Psoas muscle (tissue), 8 donors: ENCODE measurements around the gene CD6. TPM values are rescaled to one million over a fixed set of nuclear protein-coding genes. Genes with fewer than 3 reads are reported as not detected.

ENCODE experiments used
- ATAC-seq, 4 donors: fragments of 200-7000 bp; cut with Tn5 transposase; one replicate each; pipeline ENCODE4 v1.9.1; 2020; ENCODE audit warnings: moderate library complexity in 3 of 4, mild to moderate bottlenecking in 2 of 4
- DNase-seq, 2 donors: peaks; one replicate each; pipeline ENCODE4 v3.0.0-alpha.2; 2020
- H3K27ac ChIP-seq: fragments of 200-600 bp; one replicate; pipeline ENCODE4 v1.8.0; 2022
- H3K27me3 ChIP-seq, 3 donors: fragments of 200-600 bp in 1 of 3; one replicate each; pipeline versions ENCODE4 v1.6.1 to v1.8.0; 2013 to 2022; ENCODE audit warnings: low read length in 2 of 3, mild to moderate bottlenecking in 2 of 3, moderate library complexity in 1 of 3; ENCODE audit not compliant: insufficient read depth in 3 of 3
- H3K36me3 ChIP-seq, 2 donors: fragments of 200-600 bp in 1 of 2; one replicate each; pipeline versions ENCODE4 v1.6.1 to v1.8.0; 2013 to 2022; ENCODE audit warnings: low read depth in 1 of 2, mild to moderate bottlenecking in 1 of 2, moderate library complexity in 1 of 2; ENCODE audit not compliant: insufficient read depth in 1 of 2
- H3K4me1 ChIP-seq: fragments of 200-600 bp; one replicate; pipeline ENCODE4 v1.8.0; 2022
- H3K4me3 ChIP-seq: fragments of 200-600 bp; one replicate; pipeline ENCODE4 v1.8.0; 2022; ENCODE audit warnings: mild to moderate bottlenecking
- H3K9me3 ChIP-seq: fragments of 200-600 bp; one replicate; pipeline ENCODE4 v1.8.0; 2022
- WGBS, 3 donors: extraction: QIAGEN DNeasy Blood & Tissue Kit; methylation state at CpG; one replicate each; pipeline versions ENCODE4 v1.1.6 to v1.1.7; 2013; 5-methylcytosine and 5-hydroxymethylcytosine counted together
- intact Hi-C, 2 donors: fragments of 100-400 bp; cut with DNase I; formaldehyde crosslinking; loops; one replicate each; pipeline versions ENCODE4 v1.11.0 to v1.14.2; 2022
- polyA plus RNA-seq, 3 donors: library from polyadenylated mRNA; stranded (reverse); fragments of 200-250 nt; gene quantifications; one replicate each; pipeline ENCODE4 v1.2.3, GENCODE V29; 2013
- total RNA-seq, 4 donors: library from RNA; stranded (reverse); fragmentation: NEBNext Ultra II Directional in 2 of 4; extraction: Animal tissue kit (Norgen Biotek cat#: 25700) in 2 of 4; gene quantifications; one replicate each; pipeline versions ENCODE4 v1.2.1 to v1.2.4, GENCODE V29; 2021 to 2023
- TF ChIP-seq, protein P1 (sequence below): fragments of 200-600 bp; IDR thresholded peaks from one replicate; pipeline ENCODE4 v1.8.0; 2022; ENCODE audit warnings: antibody characterized with exemption
- donor health status: healthy with polysubstance abuse.
- donor health status: DM: no; HTN: no; CAD: no; lungs with moderate emphysema.
- donor health status: Bipolar disorder and iron deficiency.
- donor health status: healthy.
- donor health status: DM: yes; HTN: yes; CAD: no.
- donor health status: DM: no; HTN: no; CAD: no.
- donor health status: DM: no; HTN: no; CAD: no.
- donor health status: DM: yes; HTN: yes; CAD: no.

Gene CD6
- total and polyA plus RNA-seq, 7 donors = 0.05 to 0.74 (median 0.43) TPM

DNA sequence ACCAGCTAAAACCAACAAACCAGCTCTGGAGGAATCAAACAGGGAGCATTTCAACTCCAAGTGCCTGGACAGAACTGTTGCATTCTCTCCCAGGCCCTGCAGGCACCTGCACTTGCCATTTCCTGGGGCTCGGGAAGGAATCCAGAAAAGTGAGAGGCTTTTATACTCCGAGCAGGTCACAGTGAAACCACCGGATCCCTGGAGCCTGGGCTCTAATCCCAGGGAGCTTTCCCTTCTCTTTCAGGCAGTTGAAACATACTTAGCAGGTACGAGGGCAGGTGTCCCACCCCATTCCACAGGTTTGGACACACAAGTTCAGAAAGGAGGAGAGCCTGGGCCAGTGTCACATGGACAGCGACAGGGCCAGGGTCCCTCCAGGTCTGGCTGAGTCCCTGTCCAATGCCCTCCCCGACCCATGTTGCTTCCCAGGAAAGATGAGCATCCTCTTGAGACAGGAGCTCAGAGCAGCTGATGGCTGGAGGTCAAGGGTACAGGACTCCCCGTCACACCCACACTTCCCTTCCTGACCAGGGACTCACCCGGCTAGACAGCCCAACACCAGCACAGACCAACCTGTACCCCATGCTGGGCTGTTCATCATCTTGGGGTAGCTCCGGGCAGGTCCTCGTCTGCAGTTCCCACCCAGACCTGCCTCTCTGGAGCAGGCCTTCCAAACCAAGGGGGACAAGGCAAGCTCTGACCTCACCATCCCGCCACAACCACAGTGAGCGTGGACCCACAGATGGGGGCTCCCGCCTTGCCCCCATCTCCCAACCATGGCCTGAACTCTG, 80.9 kb downstream of the CD6 start:
- no peaks in the 10 kb centered on the region for H3K36me3 ChIP-seq
- TF ChIP-seq, protein P1, sequence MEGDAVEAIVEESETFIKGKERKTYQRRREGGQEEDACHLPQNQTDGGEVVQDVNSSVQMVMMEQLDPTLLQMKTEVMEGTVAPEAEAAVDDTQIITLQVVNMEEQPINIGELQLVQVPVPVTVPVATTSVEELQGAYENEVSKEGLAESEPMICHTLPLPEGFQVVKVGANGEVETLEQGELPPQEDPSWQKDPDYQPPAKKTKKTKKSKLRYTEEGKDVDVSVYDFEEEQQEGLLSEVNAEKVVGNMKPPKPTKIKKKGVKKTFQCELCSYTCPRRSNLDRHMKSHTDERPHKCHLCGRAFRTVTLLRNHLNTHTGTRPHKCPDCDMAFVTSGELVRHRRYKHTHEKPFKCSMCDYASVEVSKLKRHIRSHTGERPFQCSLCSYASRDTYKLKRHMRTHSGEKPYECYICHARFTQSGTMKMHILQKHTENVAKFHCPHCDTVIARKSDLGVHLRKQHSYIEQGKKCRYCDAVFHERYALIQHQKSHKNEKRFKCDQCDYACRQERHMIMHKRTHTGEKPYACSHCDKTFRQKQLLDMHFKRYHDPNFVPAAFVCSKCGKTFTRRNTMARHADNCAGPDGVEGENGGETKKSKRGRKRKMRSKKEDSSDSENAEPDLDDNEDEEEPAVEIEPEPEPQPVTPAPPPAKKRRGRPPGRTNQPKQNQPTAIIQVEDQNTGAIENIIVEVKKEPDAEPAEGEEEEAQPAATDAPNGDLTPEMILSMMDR = no peak
- H3K4me3 ChIP-seq = no peak overlapping the region
- DNase-seq (no peak), ATAC-seq (no peak)
- H3K9me3 ChIP-seq = no peaks in the 10 kb centered on the region
- intact Hi-C loops = no loop called here
- no peaks in the 10 kb centered on the region for H3K4me1 ChIP-seq
- H3K27me3 ChIP-seq = no peaks in the 10 kb centered on the region
- 73 to 80% (median 76%) methylated on average over 13 of the region's 13 CpGs for WGBS, 3 donors
- no peak overlapping the region for H3K27ac ChIP-seq

DNA sequence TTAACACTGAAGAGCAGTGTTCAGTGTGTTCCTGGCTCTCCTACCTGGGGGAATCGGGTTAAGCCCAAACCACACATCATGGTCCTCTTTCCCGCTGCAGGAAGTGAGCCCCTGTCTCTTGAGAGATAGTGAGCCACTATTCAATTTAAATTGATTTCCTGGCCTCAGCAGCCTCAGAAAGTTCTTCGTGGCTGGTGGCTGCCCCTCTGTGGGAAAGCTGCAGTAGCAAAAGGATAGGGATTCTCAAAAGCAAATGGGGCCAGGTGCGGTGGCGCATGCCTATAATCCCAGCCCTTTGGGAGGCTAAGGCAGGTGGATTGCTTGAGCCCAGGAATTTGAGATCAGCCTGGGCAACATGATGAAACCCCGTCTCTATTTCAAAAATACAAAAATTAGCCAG, 81.7 kb downstream of the CD6 start:
- 60 to 67% (median 65%) methylated on average over 6 of the region's 6 CpGs for WGBS, 3 donors
- TF ChIP-seq, protein P1 = no peak
- no peak for DNase-seq
- no peak for ATAC-seq
- Histone ChIP-seq H3K27ac (no peak overlapping the region), H3K4me1 (no peaks in the 10 kb centered on the region), H3K27me3 (no peaks in the 10 kb centered on the region), H3K9me3 (no peaks in the 10 kb centered on the region), H3K4me3 (no peak overlapping the region), H3K36me3 (no peaks in the 10 kb centered on the region)
- intact Hi-C loops = no loop called here

DNA sequence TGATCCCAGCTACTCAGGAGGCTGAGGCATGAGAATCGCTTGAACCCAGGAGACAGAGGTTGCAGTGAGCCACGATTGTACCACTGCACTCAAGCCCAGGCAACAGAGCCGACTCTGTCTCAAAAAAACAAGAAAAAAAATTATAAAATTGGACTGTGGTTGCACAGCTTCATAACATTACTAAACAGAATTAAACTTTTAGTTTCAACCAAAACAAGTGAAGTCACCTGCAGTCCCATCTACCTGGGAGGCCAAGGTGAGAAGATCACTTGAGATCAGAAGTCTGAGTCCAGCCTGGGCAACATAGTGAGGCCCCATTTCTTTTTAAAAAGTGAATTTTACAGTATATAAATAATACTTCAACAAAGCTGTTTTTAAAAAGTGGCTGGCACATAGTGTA, 83.0 kb downstream of the CD6 start:
- no peaks in the 10 kb centered on the region for H3K4me1 ChIP-seq
- no peaks in the 10 kb centered on the region for H3K36me3 ChIP-seq
- H3K27ac ChIP-seq = no peak overlapping the region
- no peaks in the 10 kb centered on the region for H3K27me3 ChIP-seq
- DNase-seq = no peak
- TF ChIP-seq, protein P1 = no peak
- no peaks in the 10 kb centered on the region for H3K9me3 ChIP-seq
- intact Hi-C loops = no loop called here
- WGBS, 3 donors = 91 to 95% (median 93%) methylated on average over 3 of the region's 3 CpGs
- no peak overlapping the region for H3K4me3 ChIP-seq
- no peak for ATAC-seq

DNA sequence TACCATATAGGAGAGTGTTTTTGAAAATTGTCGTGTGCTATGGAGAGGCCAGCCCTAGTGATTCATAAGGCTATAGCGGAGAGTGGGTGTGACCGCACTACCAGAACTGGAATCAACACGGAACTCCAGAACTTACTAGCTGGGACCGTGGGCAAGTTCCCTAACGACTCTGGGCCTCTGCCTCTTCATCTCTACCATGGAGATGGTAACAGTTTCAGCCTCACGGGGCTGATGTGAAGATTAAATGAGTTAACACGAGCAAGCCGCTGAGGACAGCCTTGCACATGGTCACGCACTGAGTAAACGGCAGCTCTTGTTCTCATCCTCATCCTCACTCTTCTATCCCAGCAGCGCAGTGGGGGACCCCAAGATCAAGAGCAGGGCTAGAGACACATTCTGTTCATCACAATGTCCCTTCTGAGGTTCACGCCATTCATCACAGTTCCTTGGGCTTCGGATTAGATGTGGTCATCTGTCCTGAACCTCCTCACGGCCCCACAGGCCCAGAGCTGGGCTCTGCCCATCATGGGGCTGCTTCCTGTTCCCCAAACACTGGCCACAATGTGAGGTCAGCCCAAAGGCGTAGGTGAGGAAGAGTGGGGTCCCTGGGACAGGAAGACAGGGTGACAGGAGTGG, 83.6 kb downstream of the CD6 start:
- 79 to 85% (median 82%) methylated on average over 16 of the region's 16 CpGs for WGBS, 3 donors
- intact Hi-C loops = no loop called here
- H3K4me3 ChIP-seq = no peak overlapping the region
- no peak for ATAC-seq
- DNase-seq = no peak
- H3K27me3 ChIP-seq = no peaks in the 10 kb centered on the region
- H3K27ac ChIP-seq = no peak overlapping the region
- H3K4me1 ChIP-seq = no peaks in the 10 kb centered on the region
- no peaks in the 10 kb centered on the region for H3K9me3 ChIP-seq
- no peaks in the 10 kb centered on the region for H3K36me3 ChIP-seq
- TF ChIP-seq, protein P1 = no peak
